NT2/D1 (cell line): Measurements from ENCODE around the gene KDM6B.

ENCODE experiments used
- DNase-seq: peaks from one replicate; pipeline ENCODE4 v3.0.0-alpha.2; 2011; ENCODE audit warnings: low read depth, low spot score
- H3K27me3 ChIP-seq: 2 replicates; pipeline ENCODE4 v1.6.0; 2011; ENCODE audit warnings: mild to moderate bottlenecking; ENCODE audit not compliant: insufficient read length, insufficient read depth
- H3K36me3 ChIP-seq: 2 replicates; pipeline ENCODE4 v1.6.1; 2011; ENCODE audit warnings: mild to moderate bottlenecking, low read length, mixed read lengths; ENCODE audit not compliant: insufficient read depth, insufficient read length
- H3K4me1 ChIP-seq: 2 replicates; pipeline ENCODE4 v1.5.1; 2011; ENCODE audit not compliant: insufficient read depth, insufficient read length
- H3K4me3 ChIP-seq: 2 replicates; pipeline ENCODE4 v1.5.1; 2011; ENCODE audit warnings: low read depth; ENCODE audit not compliant: insufficient read length
- H3K9ac ChIP-seq: 2 replicates; pipeline ENCODE4 v1.6.0; 2011; ENCODE audit warnings: low read depth; ENCODE audit not compliant: insufficient read length
- H3K9me3 ChIP-seq: 2 replicates; pipeline ENCODE4 v1.5.1; 2011; ENCODE audit warnings: mild to moderate bottlenecking, low read length; ENCODE audit not compliant: insufficient read depth
- SUZ12 ChIP-seq: IDR thresholded peaks from 2 replicates; pipeline ENCODE4 v1.6.1; 2011; ENCODE audit not compliant: insufficient read length, insufficient read depth; ENCODE audit errors: extremely low read depth
- YY1 ChIP-seq: IDR thresholded peaks from 2 replicates; pipeline ENCODE4 v1.6.1; 2011; ENCODE audit not compliant: insufficient read length, insufficient read depth
- ZNF274 ChIP-seq: IDR thresholded peaks from 2 replicates; pipeline ENCODE4 v1.6.1; 2011; ENCODE audit warnings: mild to moderate bottlenecking, low read depth, low read length

Gene KDM6B

GRCh38 chr17:7834957-7835813 lies 1.2 kb downstream of the KDM6B start:
- no peaks in the 10 kb centered on the region for H3K9me3 ChIP-seq
- H3K4me1 ChIP-seq, result peaks cover 19% of the 10 kb centered on the region
- TF ChIP-seq YY1, result no peak
- H3K9ac ChIP-seq, result peak overlapping the region; percentile 79
- no peaks in the 10 kb centered on the region for H3K36me3 ChIP-seq
- peaks cover 15% of the 10 kb centered on the region for H3K27me3 ChIP-seq
- peak overlapping the region; percentile 75 for H3K4me3 ChIP-seq
- peak; percentile 92 for DNase-seq

- H3K36me3 ChIP-seq, result no peaks in the 10 kb centered on the region
- H3K27me3 ChIP-seq, result peaks cover 15% of the 10 kb centered on the region
- H3K9me3 ChIP-seq, result no peaks in the 10 kb centered on the region
- H3K4me1 ChIP-seq, result peaks cover 19% of the 10 kb centered on the region
- peak overlapping the region; percentile 79 for H3K9ac ChIP-seq
- no peak for DNase-seq
- peak overlapping the region; percentile 75 for H3K4me3 ChIP-seq
- no peak for TF ChIP-seq SUZ12
- no peak for TF ChIP-seq YY1
- TF ChIP-seq ZNF274, result no peak
Measured at GRCh38 chr17:7835814-7836595, 2.0 kb downstream of the KDM6B start.

- TF ChIP-seq YY1 (no peak), SUZ12 (no peak), ZNF274 (no peak)
- Histone ChIP-seq H3K9me3 (no peaks in the 10 kb centered on the region), H3K27me3 (peaks cover 12% of the 10 kb centered on the region), H3K36me3 (no peaks in the 10 kb centered on the region), H3K4me1 (peaks cover 22% of the 10 kb centered on the region), H3K9ac (peak overlapping the region; percentile 79), H3K4me3 (peak overlapping the region; percentile 75)
- DNase-seq, result peak; percentile 94
Measured at GRCh38 chr17:7836596-7837407, 2.8 kb downstream of the KDM6B start.

- H3K4me1 ChIP-seq, result peaks cover 22% of the 10 kb centered on the region
Measured at GRCh38 chr17:7837408-7838088, 3.5 kb downstream of the KDM6B start.

GRCh38 chr17:7838090-7839075 lies 4.4 kb downstream of the KDM6B start:
- H3K9ac ChIP-seq, result peak overlapping the region; percentile 64
- peaks cover 15% of the 10 kb centered on the region for H3K4me1 ChIP-seq
- H3K27me3 ChIP-seq, result peaks cover 2% of the 10 kb centered on the region

More at GRCh38 chr17:7837408-7838088, 3.5 kb downstream of the KDM6B start:
- H3K4me3 ChIP-seq, result peak overlapping the region; percentile 37
- TF ChIP-seq ZNF274 (no peak), SUZ12 (no peak), YY1 (no peak)
- H3K9ac ChIP-seq, result peak overlapping the region; percentile 56
- no peaks in the 10 kb centered on the region for H3K36me3 ChIP-seq
- H3K27me3 ChIP-seq, result peaks cover 10% of the 10 kb centered on the region
- DNase-seq, result no peak
- H3K9me3 ChIP-seq, result no peaks in the 10 kb centered on the region

More at GRCh38 chr17:7838090-7839075, 4.4 kb downstream of the KDM6B start:
- Histone ChIP-seq H3K36me3 (no peaks in the 10 kb centered on the region), H3K9me3 (no peaks in the 10 kb centered on the region), H3K4me3 (peak overlapping the region; percentile 37)
- DNase-seq, result no peak
- no peak for TF ChIP-seq YY1
- TF ChIP-seq SUZ12, result no peak
